Jurkat, Clone E6-1 (cell line): ENCODE results near the gene BRF1.

Experiments
- DNase-seq: peaks from one replicate; pipeline ENCODE4 v3.0.0-alpha.2; 2011; ENCODE audit warnings: low read depth, low spot score
- H3K4me3 ChIP-seq: 2 replicates; pipeline ENCODE4 v1.5.1; 2011; ENCODE audit warnings: mild to moderate bottlenecking, low read length, control low read depth, moderate library complexity

BRF1 gene

GRCh38 chr14:105192866-105193731, 107.7 kb downstream of the BRF1 start:
- DNase-seq, result no peak
- H3K4me3 ChIP-seq, result no peak overlapping the region

- DNase-seq, result no peak
- no peak overlapping the region for H3K4me3 ChIP-seq
Observed at GRCh38 chr14:105187935-105188524, 112.8 kb downstream of the BRF1 start.

- DNase-seq, result no peak
Observed at GRCh38 chr14:105187116-105187515, 113.7 kb downstream of the BRF1 start.

GRCh38 chr14:105185973-105186372, 114.8 kb downstream of the BRF1 start:
- H3K4me3 ChIP-seq, result no peak overlapping the region
- DNase-seq, result no peak

More at GRCh38 chr14:105187116-105187515, 113.7 kb downstream of the BRF1 start:
- H3K4me3 ChIP-seq, result no peak overlapping the region

- no peak for DNase-seq
- H3K4me3 ChIP-seq, result no peak overlapping the region
Observed at GRCh38 chr14:105185001-105185400, 115.8 kb downstream of the BRF1 start.

- no peak for DNase-seq
- no peak overlapping the region for H3K4me3 ChIP-seq
Observed at GRCh38 chr14:105184461-105184860, 116.3 kb downstream of the BRF1 start.

GRCh38 chr14:105182296-105183020, 118.3 kb downstream of the BRF1 start:
- H3K4me3 ChIP-seq, result no peak overlapping the region

GRCh38 chr14:105181549-105182295, 119.1 kb downstream of the BRF1 start:
- DNase-seq, result no peak
- H3K4me3 ChIP-seq, result peak overlapping the region; percentile 13

More at GRCh38 chr14:105182296-105183020, 118.3 kb downstream of the BRF1 start:
- no peak for DNase-seq

- DNase-seq, result no peak
- H3K4me3 ChIP-seq, result peak within 1 kb of the TSS; percentile 56
Observed at GRCh38 chr14:105180592-105181548, 119.9 kb downstream of the BRF1 start, which contains the start of gene NUDT14. Gene NUDT14, minus strand, starts transcription at chr14:105181312. Its CDS starts 103 bp downstream, at chr14:105181209.

- no peak overlapping the region for H3K4me3 ChIP-seq
- DNase-seq, result no peak
Observed at GRCh38 chr14:105179191-105179590, 121.6 kb downstream of the BRF1 start.

GRCh38 chr14:105178868-105179140, 122.0 kb downstream of the BRF1 start:
- no peak overlapping the region for H3K4me3 ChIP-seq
- no peak for DNase-seq

GRCh38 chr14:105178069-105178867, 122.5 kb downstream of the BRF1 start:
- DNase-seq, result no peak
- H3K4me3 ChIP-seq, result no peak overlapping the region

GRCh38 chr14:105177082-105177481, 123.7 kb downstream of the BRF1 start:
- no peak for DNase-seq
- H3K4me3 ChIP-seq, result no peak overlapping the region

- H3K4me3 ChIP-seq, result no peak overlapping the region
- DNase-seq, result no peak
Observed at GRCh38 chr14:105176513-105176912, 124.3 kb downstream of the BRF1 start.

- no peak overlapping the region for H3K4me3 ChIP-seq
- peak; percentile 53 for DNase-seq
Observed at GRCh38 chr14:105173901-105174894, 126.6 kb downstream of the BRF1 start.

- no peak for DNase-seq
- no peak overlapping the region for H3K4me3 ChIP-seq
Observed at GRCh38 chr14:105173145-105173544, 127.7 kb downstream of the BRF1 start.
